ENCODE data around the gene DYRK4.

Gene DYRK4

DNA sequence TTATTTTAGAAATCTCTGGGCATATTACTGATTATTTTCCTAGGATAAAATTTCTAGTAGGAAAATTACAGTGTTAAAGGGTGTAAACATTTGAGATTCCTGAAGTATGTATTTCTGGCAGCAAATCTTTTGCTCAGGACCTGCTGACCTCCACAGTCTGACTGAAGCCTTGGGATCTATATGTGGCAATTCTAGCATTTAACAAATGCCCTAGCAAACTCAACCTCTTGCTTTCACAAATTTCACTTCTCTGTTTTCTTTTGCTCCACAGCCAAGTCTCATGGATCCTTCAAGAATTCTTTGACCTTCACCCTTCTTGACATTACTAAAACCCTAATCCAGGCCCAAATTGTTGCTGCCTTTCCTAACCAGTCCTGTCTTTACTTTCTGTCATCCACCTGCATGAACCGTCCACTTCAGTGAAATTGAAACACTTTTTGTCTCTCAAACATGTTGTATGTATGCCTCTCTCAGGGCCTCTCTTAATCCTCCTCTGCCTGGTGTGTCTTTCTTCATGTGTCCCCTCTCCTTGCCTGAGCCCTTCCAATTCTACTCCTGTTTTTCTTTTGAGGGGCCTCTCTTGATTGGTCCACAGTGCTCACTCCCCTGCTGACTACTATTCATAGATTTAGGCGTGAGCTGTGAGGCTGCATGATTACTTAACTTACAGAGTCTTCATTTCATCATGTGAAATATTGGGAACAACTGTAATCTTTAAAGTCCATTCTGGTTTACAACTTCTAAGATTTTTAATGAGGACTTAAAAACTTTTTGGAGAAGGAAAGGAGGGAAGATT, 5.1 kb upstream of the DYRK4 start:
- H3K36me3 ChIP-seq (replicated peaks in 1 of 2; ENCODE audit: control insufficient read depth in 2 of 2, insufficient read depth in 2 of 2, low read length in 2 of 2) = peaks cover 13 to 93% of the 10 kb centered on the region in 2 donors
- H3K4me2 ChIP-seq (ENCODE audit: insufficient read depth, low read length, poor library complexity, severe bottlenecking) = no peak overlapping the region
- H3K4me3 ChIP-seq (ENCODE audit: low read length in 2 of 2) = no peak overlapping the region
- H4K91ac ChIP-seq (ENCODE audit: low read depth, low read length, poor library complexity) = no peak overlapping the region
- H3K14ac ChIP-seq (ENCODE audit: low read length) = no peak overlapping the region
- no peaks in the 10 kb centered on the region for H3K9me3 ChIP-seq (replicated peaks in 1 of 2; ENCODE audit: control insufficient read depth in 2 of 2, insufficient read depth in 1 of 2, low read depth in 1 of 2, low read length in 2 of 2)
- H3K18ac ChIP-seq (ENCODE audit: low read length) = no peak overlapping the region
- H2BK120ac ChIP-seq (ENCODE audit: low read depth, low read length) = no peak overlapping the region
- no CpG with 5 or more reads among the region's 2 CpGs for WGBS, 2 donors (ENCODE audit: extremely low coverage in 2 of 2, insufficient read length in 2 of 2, insufficient replicate concordance in 1 of 2)
- H3K4me1 ChIP-seq (ENCODE audit: control insufficient read depth in 2 of 2, insufficient read depth in 1 of 2, low read depth in 1 of 2, low read length in 2 of 2) = peaks cover 0 to 3% of the 10 kb centered on the region in 2 donors
- no peak overlapping the region for H2AK5ac ChIP-seq (ENCODE audit: low read depth, low read length)
- H3K4ac ChIP-seq (ENCODE audit: low read length) = no peak overlapping the region
- no peak for DNase-seq (ENCODE audit: low spot score)
- no peak overlapping the region for H3K23ac ChIP-seq (ENCODE audit: low read depth, low read length, poor library complexity)
- H2BK12ac ChIP-seq (ENCODE audit: low read length) = no peak overlapping the region
- H3K27me3 ChIP-seq (ENCODE audit: control insufficient read depth in 3 of 3, insufficient read depth in 3 of 3, low read depth in 1 of 3, low read length in 3 of 3) = no peaks in the 10 kb centered on the region
- no peak overlapping the region for H2BK15ac ChIP-seq (ENCODE audit: low read length)
- H4K8ac ChIP-seq (ENCODE audit: low read depth, low read length) = no peak overlapping the region
- no peak overlapping the region for H3K9ac ChIP-seq (ENCODE audit: low read depth, low read length, poor library complexity)
- H3K79me1 ChIP-seq (ENCODE audit: low read depth, low read length) = no peaks in the 10 kb centered on the region
- H3K27ac ChIP-seq (replicated peaks; ENCODE audit: low read length) = no peak overlapping the region
- no peak overlapping the region for H2AFZ ChIP-seq (ENCODE audit: low read length)
- no peak overlapping the region for H2BK5ac ChIP-seq (ENCODE audit: low read length)

- H4K8ac ChIP-seq (ENCODE audit: low read depth, low read length) = no peak overlapping the region
- no peak overlapping the region for H3K4ac ChIP-seq (ENCODE audit: low read length)
- no peak overlapping the region for H2BK120ac ChIP-seq (ENCODE audit: low read depth, low read length)
- H2AFZ ChIP-seq (ENCODE audit: low read length) = no peak overlapping the region
- no peak overlapping the region for H3K23ac ChIP-seq (ENCODE audit: low read depth, low read length, poor library complexity)
- H3K9ac ChIP-seq (ENCODE audit: low read depth, low read length, poor library complexity) = no peak overlapping the region
- H2BK12ac ChIP-seq (ENCODE audit: low read length) = no peak overlapping the region
- no peaks in the 10 kb centered on the region for H3K79me1 ChIP-seq (ENCODE audit: low read depth, low read length)
- H3K27ac ChIP-seq (replicated peaks; ENCODE audit: low read length) = no peak overlapping the region
- H4K91ac ChIP-seq (ENCODE audit: low read depth, low read length, poor library complexity) = no peak overlapping the region
- no peak overlapping the region for H2BK15ac ChIP-seq (ENCODE audit: low read length)
- no peak overlapping the region for H3K18ac ChIP-seq (ENCODE audit: low read length)
- WGBS, 2 donors (ENCODE audit: extremely low coverage in 2 of 2, insufficient read length in 2 of 2, insufficient replicate concordance in 1 of 2) = no CpG with 5 or more reads among the region's 5 CpGs
- no peaks in the 10 kb centered on the region for H3K27me3 ChIP-seq (ENCODE audit: control insufficient read depth in 3 of 3, insufficient read depth in 3 of 3, low read depth in 1 of 3, low read length in 3 of 3)
- no peak overlapping the region for H3K14ac ChIP-seq (ENCODE audit: low read length)
- H3K4me2 ChIP-seq (ENCODE audit: insufficient read depth, low read length, poor library complexity, severe bottlenecking) = no peak overlapping the region
- peaks cover 13 to 89% of the 10 kb centered on the region in 2 donors for H3K36me3 ChIP-seq (replicated peaks in 1 of 2; ENCODE audit: control insufficient read depth in 2 of 2, insufficient read depth in 2 of 2, low read length in 2 of 2)
- DNase-seq (ENCODE audit: low spot score) = no peak
- no peak overlapping the region for H3K4me3 ChIP-seq (ENCODE audit: low read length in 2 of 2)
- H3K4me1 ChIP-seq (ENCODE audit: control insufficient read depth in 2 of 2, insufficient read depth in 1 of 2, low read depth in 1 of 2, low read length in 2 of 2) = peaks cover 5 to 7% of the 10 kb centered on the region in 2 donors
- H2BK5ac ChIP-seq (ENCODE audit: low read length) = no peak overlapping the region
- peaks cover 0 to 3% of the 10 kb centered on the region in 2 donors for H3K9me3 ChIP-seq (replicated peaks in 1 of 2; ENCODE audit: control insufficient read depth in 2 of 2, insufficient read depth in 1 of 2, low read depth in 1 of 2, low read length in 2 of 2)
- H2AK5ac ChIP-seq (ENCODE audit: low read depth, low read length) = no peak overlapping the region
Observed at GRCh38 chr12:4557586-4557985, 4.4 kb upstream of the DYRK4 start.

GRCh38 chr12:4558171-4558570, 3.8 kb upstream of the DYRK4 start:
- Histone ChIP-seq H4K91ac (ENCODE audit: low read depth, low read length, poor library complexity) (no peak overlapping the region), H3K27ac (replicated peaks; ENCODE audit: low read length) (no peak overlapping the region), H3K14ac (ENCODE audit: low read length) (no peak overlapping the region), H3K79me1 (ENCODE audit: low read depth, low read length) (no peaks in the 10 kb centered on the region), H2BK120ac (ENCODE audit: low read depth, low read length) (no peak overlapping the region), H2BK12ac (ENCODE audit: low read length) (no peak overlapping the region), H2AK5ac (ENCODE audit: low read depth, low read length) (no peak overlapping the region), H3K4me1 (ENCODE audit: control insufficient read depth in 2 of 2, insufficient read depth in 1 of 2, low read depth in 1 of 2, low read length in 2 of 2) (peaks cover 6 to 8% of the 10 kb centered on the region in 2 donors), H3K4me3 (ENCODE audit: low read length in 2 of 2) (no peak overlapping the region), H3K36me3 (replicated peaks in 1 of 2; ENCODE audit: control insufficient read depth in 2 of 2, insufficient read depth in 2 of 2, low read length in 2 of 2) (peaks cover 13 to 86% of the 10 kb centered on the region in 2 donors), H2BK5ac (ENCODE audit: low read length) (no peak overlapping the region), H2BK15ac (ENCODE audit: low read length) (no peak overlapping the region), H3K9ac (ENCODE audit: low read depth, low read length, poor library complexity) (no peak overlapping the region), H3K27me3 (ENCODE audit: control insufficient read depth in 3 of 3, insufficient read depth in 3 of 3, low read depth in 1 of 3, low read length in 3 of 3) (peaks cover 0 to 2% (median 0%) of the 10 kb centered on the region in 3 experiments), H3K4ac (ENCODE audit: low read length) (no peak overlapping the region), H3K4me2 (ENCODE audit: insufficient read depth, low read length, poor library complexity, severe bottlenecking) (no peak overlapping the region), H3K18ac (ENCODE audit: low read length) (no peak overlapping the region), H2AFZ (ENCODE audit: low read length) (no peak overlapping the region), H4K8ac (ENCODE audit: low read depth, low read length) (no peak overlapping the region), H3K9me3 (replicated peaks in 1 of 2; ENCODE audit: control insufficient read depth in 2 of 2, insufficient read depth in 1 of 2, low read depth in 1 of 2, low read length in 2 of 2) (peaks cover 0 to 8% of the 10 kb centered on the region in 2 donors), H3K23ac (ENCODE audit: low read depth, low read length, poor library complexity) (no peak overlapping the region)
- DNase-seq (ENCODE audit: low spot score) = no peak
- WGBS, 2 donors (ENCODE audit: extremely low coverage in 2 of 2, insufficient read length in 2 of 2, insufficient replicate concordance in 1 of 2) = no CpG with 5 or more reads among the region's 2 CpGs

DNA sequence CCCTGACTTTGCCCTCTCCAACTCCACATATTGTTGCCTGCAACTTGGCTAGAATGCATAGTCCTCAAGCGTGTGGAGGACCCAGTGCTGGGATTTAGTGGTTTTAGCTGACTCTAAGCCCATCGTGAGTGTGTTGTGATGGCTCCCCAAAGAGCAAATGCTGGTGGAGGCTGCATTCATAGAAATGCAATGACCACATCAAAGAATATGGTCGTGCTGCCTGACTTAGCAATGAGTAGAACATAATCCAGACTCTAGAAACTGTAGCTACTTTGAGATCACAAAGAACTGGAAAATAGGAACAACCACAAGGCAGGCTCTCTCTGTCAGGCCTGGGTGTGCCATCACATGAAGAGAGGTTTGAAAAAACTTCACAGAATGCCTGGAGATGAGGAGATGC, 1.3 kb downstream of the DYRK4 start:
- no peak overlapping the region for H2AK5ac ChIP-seq (ENCODE audit: low read depth, low read length)
- H3K23ac ChIP-seq (ENCODE audit: low read depth, low read length, poor library complexity) = no peak overlapping the region
- H3K4me1 ChIP-seq (ENCODE audit: control insufficient read depth in 2 of 2, insufficient read depth in 1 of 2, low read depth in 1 of 2, low read length in 2 of 2) = peaks cover 6 to 16% of the 10 kb centered on the region in 2 donors
- H2BK15ac ChIP-seq (ENCODE audit: low read length) = no peak overlapping the region
- H3K4me2 ChIP-seq (ENCODE audit: insufficient read depth, low read length, poor library complexity, severe bottlenecking) = no peak overlapping the region
- H3K27ac ChIP-seq (replicated peaks; ENCODE audit: low read length) = no peak overlapping the region
- H3K27me3 ChIP-seq (ENCODE audit: control insufficient read depth in 3 of 3, insufficient read depth in 3 of 3, low read depth in 1 of 3, low read length in 3 of 3) = peaks cover 0 to 2% (median 0%) of the 10 kb centered on the region in 3 experiments
- peaks cover 4 to 34% of the 10 kb centered on the region in 2 donors for H3K36me3 ChIP-seq (replicated peaks in 1 of 2; ENCODE audit: control insufficient read depth in 2 of 2, insufficient read depth in 2 of 2, low read length in 2 of 2)
- H4K91ac ChIP-seq (ENCODE audit: low read depth, low read length, poor library complexity) = no peak overlapping the region
- H3K18ac ChIP-seq (ENCODE audit: low read length) = no peak overlapping the region
- no peak overlapping the region for H2BK5ac ChIP-seq (ENCODE audit: low read length)
- H3K4ac ChIP-seq (ENCODE audit: low read length) = no peak overlapping the region
- H3K79me1 ChIP-seq (ENCODE audit: low read depth, low read length) = no peaks in the 10 kb centered on the region
- no peak overlapping the region for H3K4me3 ChIP-seq (ENCODE audit: low read length in 2 of 2)
- H2BK12ac ChIP-seq (ENCODE audit: low read length) = no peak overlapping the region
- no peak overlapping the region for H2BK120ac ChIP-seq (ENCODE audit: low read depth, low read length)
- no peak for DNase-seq (ENCODE audit: low spot score)
- H2AFZ ChIP-seq (ENCODE audit: low read length) = no peak overlapping the region
- no peak overlapping the region for H4K8ac ChIP-seq (ENCODE audit: low read depth, low read length)
- peaks cover 0 to 8% of the 10 kb centered on the region in 2 donors for H3K9me3 ChIP-seq (replicated peaks in 1 of 2; ENCODE audit: control insufficient read depth in 2 of 2, insufficient read depth in 1 of 2, low read depth in 1 of 2, low read length in 2 of 2)
- no peak overlapping the region for H3K14ac ChIP-seq (ENCODE audit: low read length)
- no CpG with 5 or more reads among the region's 3 CpGs for WGBS, 2 donors (ENCODE audit: extremely low coverage in 2 of 2, insufficient read length in 2 of 2, insufficient replicate concordance in 1 of 2)
- no peak overlapping the region for H3K9ac ChIP-seq (ENCODE audit: low read depth, low read length, poor library complexity)

Data from neuronal stem cell (in vitro differentiated cells).